ENCODE measurements around the gene CMTR2. TPM values are rescaled to one million over a fixed set of nuclear protein-coding genes. Genes with fewer than 3 reads are reported as not detected.

Gene CMTR2
- total and polyA plus RNA-seq, 2 experiments from 2014 or later: 13.9 to 38.6 TPM

- no peak for TF ChIP-seq CTCF (IDR thresholded peaks at IDR 0.05; ENCODE audit: low read depth, low read length)
- DNase-seq (ENCODE audit: low read depth in 1 of 2, low spot score in 1 of 2): no peak
- Histone ChIP-seq H3K27me3 (no peaks in the 10 kb centered on the region), H3K9me3 (ENCODE audit: low read depth) (no peaks in the 10 kb centered on the region), H3K36me3 (no peaks in the 10 kb centered on the region), H3K27ac (no peak overlapping the region), H3K4me3 (no peak overlapping the region), H3K4me1 (ENCODE audit: low read depth) (no peaks in the 10 kb centered on the region)
These were observed 34.2 kb downstream of the CMTR2 start for GRCh38 chr16:71254832-71255525.

GRCh38 chr16:71250461-71251235 is 38.6 kb downstream of the CMTR2 start:
- TF ChIP-seq CTCF (IDR thresholded peaks at IDR 0.05; ENCODE audit: low read depth, low read length): no peak
- Histone ChIP-seq H3K4me1 (ENCODE audit: low read depth) (no peaks in the 10 kb centered on the region), H3K4me3 (no peak overlapping the region), H3K27me3 (no peaks in the 10 kb centered on the region), H3K9me3 (ENCODE audit: low read depth) (no peaks in the 10 kb centered on the region), H3K36me3 (no peaks in the 10 kb centered on the region), H3K27ac (no peak overlapping the region)
- DNase-seq (ENCODE audit: low read depth in 1 of 2, low spot score in 1 of 2): no peak

DNA sequence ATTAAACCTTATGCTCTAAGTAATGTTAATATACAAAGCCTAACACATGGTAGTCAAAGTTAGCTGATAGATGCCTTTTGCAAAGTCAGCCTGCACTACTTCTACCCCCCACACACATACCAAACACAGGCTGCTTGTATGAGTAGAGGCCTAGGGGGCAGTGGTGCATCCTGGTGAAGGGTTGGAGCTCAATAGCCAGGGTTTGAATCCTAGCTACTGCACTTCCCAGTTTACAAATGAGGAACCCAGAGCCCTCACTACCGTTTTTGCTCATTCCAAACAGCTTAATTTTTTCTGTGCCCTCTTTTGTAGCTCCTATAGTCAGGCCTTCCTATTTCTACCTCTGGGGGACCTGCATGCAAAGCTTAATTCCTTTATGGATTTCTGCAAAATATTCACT is 39.8 kb downstream of the CMTR2 start:
- H3K4me1 ChIP-seq (ENCODE audit: low read depth): no peaks in the 10 kb centered on the region
- H3K36me3 ChIP-seq: no peaks in the 10 kb centered on the region
- DNase-seq (ENCODE audit: low read depth in 1 of 2, low spot score in 1 of 2): no peak
- TF ChIP-seq CTCF (IDR thresholded peaks at IDR 0.05; ENCODE audit: low read depth, low read length): no peak
- H3K27ac ChIP-seq: no peak overlapping the region
- no peaks in the 10 kb centered on the region for H3K27me3 ChIP-seq
- H3K4me3 ChIP-seq: no peak overlapping the region
- no peaks in the 10 kb centered on the region for H3K9me3 ChIP-seq (ENCODE audit: low read depth)

DNA sequence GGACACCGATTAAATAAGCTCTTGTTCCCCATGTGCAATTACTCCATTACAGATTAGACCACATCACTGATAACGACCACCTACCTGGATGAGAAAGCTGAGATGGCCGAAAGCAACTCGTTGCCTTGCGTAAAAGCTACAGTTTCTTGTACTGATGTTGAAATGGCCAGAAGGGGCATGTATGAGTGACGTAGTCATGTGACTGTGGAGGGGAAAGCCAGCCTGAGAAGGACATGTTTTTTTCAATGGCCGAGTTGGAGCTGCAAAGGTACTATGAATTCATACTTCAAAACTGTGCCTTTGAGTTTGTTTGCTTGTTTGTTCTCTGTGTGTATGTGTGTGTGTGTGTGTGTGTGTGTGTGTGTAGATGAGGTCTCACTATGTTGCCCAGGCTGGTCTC is 41.7 kb downstream of the CMTR2 start:
- no peaks in the 10 kb centered on the region for H3K4me1 ChIP-seq (ENCODE audit: low read depth)
- no peak for DNase-seq (ENCODE audit: low read depth in 1 of 2, low spot score in 1 of 2)
- no peak overlapping the region for H3K27ac ChIP-seq
- no peaks in the 10 kb centered on the region for H3K27me3 ChIP-seq
- TF ChIP-seq CTCF (IDR thresholded peaks at IDR 0.05; ENCODE audit: low read depth, low read length): no peak
- H3K9me3 ChIP-seq (ENCODE audit: low read depth): no peaks in the 10 kb centered on the region
- H3K4me3 ChIP-seq: no peak overlapping the region
- H3K36me3 ChIP-seq: no peaks in the 10 kb centered on the region

GRCh38 chr16:71246309-71246708 is 42.9 kb downstream of the CMTR2 start:
- no peak for TF ChIP-seq CTCF (IDR thresholded peaks at IDR 0.05; ENCODE audit: low read depth, low read length)

More at GRCh38 chr16:71246309-71246708, 42.9 kb downstream of the CMTR2 start:
- Histone ChIP-seq H3K27me3 (no peaks in the 10 kb centered on the region), H3K4me3 (no peak overlapping the region), H3K36me3 (no peaks in the 10 kb centered on the region), H3K4me1 (ENCODE audit: low read depth) (no peaks in the 10 kb centered on the region), H3K9me3 (ENCODE audit: low read depth) (no peaks in the 10 kb centered on the region), H3K27ac (no peak overlapping the region)
- no peak for DNase-seq (ENCODE audit: low read depth in 1 of 2, low spot score in 1 of 2)
